Coronary artery (tissue), 2 donors: ENCODE data around the gene CDH13.

Experiments used
- DNase-seq: peaks from one replicate; pipeline ENCODE4 v3.0.0-alpha.2; 2017; ENCODE audit warnings: low spot score
- H3K27ac ChIP-seq, 2 donors: fragments of 200-600 bp; sonication (generic); one replicate each; pipeline ENCODE4 v1.5.1; 2016 to 2019
- H3K4me3 ChIP-seq: fragments of 200-600 bp; sonication (generic); 2 replicates; pipeline ENCODE4 v1.5.1; 2016; ENCODE audit warnings: mild to moderate bottlenecking, moderate library complexity
- TF ChIP-seq, protein P1 (sequence below): fragments of 200-600 bp; sonication (generic); IDR thresholded peaks from one replicate; pipeline ENCODE4 v1.5.1; 2019; ENCODE audit warnings: antibody characterized with exemption

CDH13 gene

DNA sequence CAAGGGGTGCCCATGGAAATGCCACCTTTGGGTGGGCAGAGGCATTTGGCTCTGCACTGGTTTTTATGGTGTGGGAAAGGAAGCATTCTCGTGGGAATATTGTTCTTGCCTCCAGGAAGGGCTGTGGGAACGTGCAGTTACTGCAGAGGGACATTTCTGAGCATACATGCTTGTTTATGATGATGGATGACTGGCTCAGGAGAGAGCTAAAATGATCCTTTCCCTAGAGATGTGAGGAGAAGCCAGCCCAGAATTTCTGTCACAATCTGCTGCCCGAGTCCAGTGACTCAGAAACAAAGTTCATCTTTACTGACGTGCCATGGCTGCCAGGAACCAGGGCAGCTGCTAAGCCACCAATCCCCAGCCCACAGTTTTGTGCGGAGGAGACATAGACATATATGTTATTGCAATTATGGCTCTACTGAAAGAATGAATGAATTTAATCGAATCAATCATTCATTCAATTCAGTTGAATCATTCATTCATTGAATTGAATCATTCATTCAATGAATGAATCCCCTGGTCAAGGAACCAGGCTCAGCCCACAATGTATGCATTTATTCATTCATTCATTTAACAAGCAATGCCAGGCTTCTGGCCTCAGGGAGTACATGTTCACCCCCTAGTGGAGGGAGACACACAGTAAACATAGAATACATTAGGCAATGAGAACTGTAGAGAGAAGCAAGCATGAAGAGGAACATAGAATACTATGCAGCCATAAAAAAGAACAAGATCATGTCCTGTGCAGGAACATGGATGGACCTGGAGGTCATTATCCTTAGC lies 766.6 kb downstream of the CDH13 start:
- DNase-seq, result peak; percentile 84
- Histone ChIP-seq H3K4me3 (no peak overlapping the region), H3K27ac (peak overlapping the region; percentile 84 to 85)
- TF ChIP-seq, protein P1, sequence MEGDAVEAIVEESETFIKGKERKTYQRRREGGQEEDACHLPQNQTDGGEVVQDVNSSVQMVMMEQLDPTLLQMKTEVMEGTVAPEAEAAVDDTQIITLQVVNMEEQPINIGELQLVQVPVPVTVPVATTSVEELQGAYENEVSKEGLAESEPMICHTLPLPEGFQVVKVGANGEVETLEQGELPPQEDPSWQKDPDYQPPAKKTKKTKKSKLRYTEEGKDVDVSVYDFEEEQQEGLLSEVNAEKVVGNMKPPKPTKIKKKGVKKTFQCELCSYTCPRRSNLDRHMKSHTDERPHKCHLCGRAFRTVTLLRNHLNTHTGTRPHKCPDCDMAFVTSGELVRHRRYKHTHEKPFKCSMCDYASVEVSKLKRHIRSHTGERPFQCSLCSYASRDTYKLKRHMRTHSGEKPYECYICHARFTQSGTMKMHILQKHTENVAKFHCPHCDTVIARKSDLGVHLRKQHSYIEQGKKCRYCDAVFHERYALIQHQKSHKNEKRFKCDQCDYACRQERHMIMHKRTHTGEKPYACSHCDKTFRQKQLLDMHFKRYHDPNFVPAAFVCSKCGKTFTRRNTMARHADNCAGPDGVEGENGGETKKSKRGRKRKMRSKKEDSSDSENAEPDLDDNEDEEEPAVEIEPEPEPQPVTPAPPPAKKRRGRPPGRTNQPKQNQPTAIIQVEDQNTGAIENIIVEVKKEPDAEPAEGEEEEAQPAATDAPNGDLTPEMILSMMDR, result no peak

DNA sequence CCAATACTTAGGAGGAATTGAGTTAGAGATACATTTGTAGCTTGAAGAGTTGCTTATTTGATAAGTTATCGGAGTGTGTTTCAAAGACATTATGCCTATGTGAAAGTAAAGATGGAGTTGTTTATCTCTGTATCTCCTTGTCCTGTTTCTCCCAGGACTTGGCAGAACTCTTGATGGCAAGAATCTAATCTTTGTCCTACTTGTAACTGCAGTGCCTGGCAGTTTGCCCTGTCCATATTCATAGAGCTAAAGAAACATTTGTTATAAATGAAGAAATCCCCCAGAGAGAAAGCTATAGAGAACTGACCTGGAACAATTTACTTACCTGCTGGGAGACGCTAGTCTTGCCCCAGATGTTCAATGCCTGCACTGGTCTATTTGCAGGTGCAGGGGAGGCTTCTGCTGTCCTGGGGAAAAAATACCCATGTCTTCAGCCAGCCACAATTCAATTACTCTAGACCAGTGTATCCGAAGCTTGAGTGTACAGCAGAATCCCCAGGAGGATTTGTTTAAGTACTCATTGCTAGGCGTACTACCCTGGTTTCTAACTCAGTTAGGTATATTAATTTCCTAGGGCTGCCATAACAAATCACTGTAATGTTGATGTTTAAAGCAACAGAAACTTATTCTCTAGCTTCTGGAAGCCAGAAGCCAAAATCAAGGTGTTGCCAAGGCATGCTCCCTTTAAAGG lies 771.0 kb downstream of the CDH13 start:
- no peak overlapping the region for H3K4me3 ChIP-seq
- H3K27ac ChIP-seq, result no peak overlapping the region
- no peak for DNase-seq
- TF ChIP-seq, protein P1, result no peak

DNA sequence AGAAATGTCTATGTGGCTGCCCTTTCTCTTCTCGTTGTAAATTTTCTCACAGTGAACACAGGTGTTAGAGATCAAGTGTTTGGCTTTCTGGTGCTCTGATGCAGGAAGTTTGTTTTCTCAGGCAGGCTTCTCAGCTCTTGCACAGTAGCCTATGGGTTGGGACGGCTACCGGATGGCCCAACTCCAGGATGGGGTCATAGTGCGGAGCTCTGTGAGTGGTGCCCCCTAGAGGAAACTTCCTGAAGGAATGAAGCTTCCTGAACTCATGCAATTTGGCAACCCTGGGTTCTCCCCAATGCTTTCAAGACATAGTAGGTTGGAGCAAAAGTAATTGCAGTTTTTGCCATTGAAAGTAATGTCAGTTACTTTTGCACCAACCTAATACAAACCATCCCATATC lies 773.5 kb downstream of the CDH13 start:
- TF ChIP-seq, protein P1, result no peak
- DNase-seq, result no peak
- H3K27ac ChIP-seq, result no peak overlapping the region
- no peak overlapping the region for H3K4me3 ChIP-seq

DNA sequence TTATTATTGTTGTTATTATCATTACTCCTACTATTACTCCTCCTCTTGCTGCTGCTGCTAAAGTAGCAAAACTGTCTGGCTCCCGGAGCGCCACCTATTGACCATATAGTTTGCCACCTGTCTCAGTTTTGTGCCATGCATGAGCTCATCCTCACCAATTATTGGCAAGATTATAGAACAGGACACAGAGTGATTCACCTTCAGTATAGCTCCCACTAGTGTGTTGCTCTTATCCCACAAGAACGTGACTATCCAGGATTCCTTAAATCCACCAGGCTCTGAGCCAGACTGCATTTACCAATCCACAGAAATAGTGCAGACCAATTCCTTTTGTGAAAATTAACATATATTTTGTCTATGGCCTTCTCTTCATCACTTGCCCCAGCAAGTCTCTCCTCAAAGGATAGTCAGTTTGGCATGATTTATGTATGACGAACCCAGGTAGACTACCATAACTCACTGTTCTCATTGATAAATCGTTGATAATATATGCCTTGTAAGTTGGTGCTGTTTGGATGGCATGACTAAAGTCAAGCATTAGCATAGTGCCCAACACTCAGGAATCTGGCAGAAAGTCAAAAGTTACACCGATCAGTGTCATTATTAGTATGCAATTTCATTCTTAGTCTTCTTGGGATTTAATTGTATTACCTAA lies 775.5 kb downstream of the CDH13 start:
- Histone ChIP-seq H3K27ac (no peak overlapping the region), H3K4me3 (no peak overlapping the region)
- TF ChIP-seq, protein P1, result no peak
- DNase-seq, result no peak

DNA sequence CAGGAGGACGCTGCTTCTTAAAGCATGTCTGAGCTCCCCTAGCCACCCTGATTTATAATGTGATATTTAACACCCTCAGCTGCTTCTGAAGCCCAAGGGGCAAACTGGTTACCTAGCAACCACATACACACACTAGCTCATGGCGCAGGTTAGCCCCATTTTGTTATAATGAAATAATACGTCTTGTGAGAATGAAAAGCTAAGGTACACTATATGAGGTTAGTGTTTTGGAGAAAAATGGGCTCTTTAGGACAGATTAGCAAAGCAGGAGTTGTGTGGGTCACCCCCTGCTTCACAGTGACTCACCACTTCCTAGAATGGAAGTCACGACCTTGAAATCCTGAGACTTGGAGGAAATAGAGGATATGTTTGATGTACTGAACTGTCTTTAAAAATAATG lies 776.2 kb downstream of the CDH13 start:
- DNase-seq, result no peak
- H3K27ac ChIP-seq, result no peak overlapping the region

DNA sequence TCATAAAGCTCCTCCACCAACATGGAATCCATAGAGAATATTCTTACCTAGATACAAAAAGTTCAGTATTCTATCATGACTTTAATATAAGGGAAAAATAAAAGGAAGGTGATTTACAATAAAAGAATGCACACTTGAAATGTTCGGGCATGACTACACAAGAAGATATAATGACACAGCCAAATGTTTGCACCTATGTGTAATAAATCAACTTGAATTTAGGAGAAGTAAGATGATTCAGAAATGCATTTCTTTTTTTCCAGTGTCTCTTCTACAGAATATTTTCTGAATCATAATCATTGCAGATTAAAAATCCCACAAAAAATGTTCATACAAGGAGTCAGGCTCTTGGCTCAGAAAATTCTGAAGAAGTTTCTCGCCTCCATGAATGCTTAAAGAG lies 777.0 kb downstream of the CDH13 start:
- Histone ChIP-seq H3K27ac (no peak overlapping the region), H3K4me3 (no peak overlapping the region)
- TF ChIP-seq, protein P1, result no peak
- no peak for DNase-seq

More for the DNA sequence above, 776.2 kb downstream of the CDH13 start:
- H3K4me3 ChIP-seq, result no peak overlapping the region
- TF ChIP-seq, protein P1, result no peak
